Activated T-cell treated with anti-CD3 and anti-CD28 coated beads for 4 hours (primary cell): ENCODE results near the gene PGLYRP3.

Experiments used
- DNase-seq: peaks from one replicate; pipeline ENCODE4 v3.0.0-alpha.2; 2020

PGLYRP3 gene

DNA sequence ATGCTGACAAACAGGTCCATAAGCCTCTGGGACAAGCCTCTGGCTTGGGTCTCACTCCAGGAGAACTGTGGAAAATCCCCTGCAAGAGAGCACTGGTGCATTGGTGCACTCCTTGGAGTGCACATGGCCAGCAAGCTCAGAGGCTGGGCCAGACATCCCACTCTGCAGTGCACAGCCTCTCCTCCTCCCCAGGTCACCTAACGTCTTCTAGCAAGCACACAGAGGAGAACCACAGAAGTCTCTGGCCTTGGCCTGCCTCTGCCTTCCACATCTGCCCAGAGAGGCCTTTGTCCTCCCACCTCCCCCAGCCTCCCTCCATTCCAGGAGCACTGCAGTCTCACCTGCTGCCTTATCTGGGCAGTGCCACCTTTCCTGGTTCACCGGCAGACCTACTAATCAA, 4.2 kb downstream of the PGLYRP3 start:
- DNase-seq, result no peak

DNA sequence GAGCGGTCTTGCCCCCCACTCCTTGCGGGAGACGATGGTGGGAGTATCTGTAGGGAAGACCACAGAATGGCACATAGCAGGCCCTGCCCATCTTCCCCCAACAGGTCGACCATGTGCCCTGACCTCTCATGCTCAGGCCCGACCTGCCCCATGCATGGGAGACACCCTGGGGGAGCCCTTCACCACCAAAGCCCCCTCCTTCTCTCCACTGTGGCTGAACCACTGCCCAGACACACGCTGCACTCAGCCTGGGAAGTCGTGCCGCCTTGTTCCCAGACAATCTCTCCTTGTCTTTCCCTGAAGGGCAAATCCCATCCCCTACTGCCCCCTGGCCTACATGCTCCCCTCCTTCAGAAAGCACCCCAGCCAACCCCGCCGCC, 5.5 kb downstream of the PGLYRP3 start:
- DNase-seq, result no peak

DNA sequence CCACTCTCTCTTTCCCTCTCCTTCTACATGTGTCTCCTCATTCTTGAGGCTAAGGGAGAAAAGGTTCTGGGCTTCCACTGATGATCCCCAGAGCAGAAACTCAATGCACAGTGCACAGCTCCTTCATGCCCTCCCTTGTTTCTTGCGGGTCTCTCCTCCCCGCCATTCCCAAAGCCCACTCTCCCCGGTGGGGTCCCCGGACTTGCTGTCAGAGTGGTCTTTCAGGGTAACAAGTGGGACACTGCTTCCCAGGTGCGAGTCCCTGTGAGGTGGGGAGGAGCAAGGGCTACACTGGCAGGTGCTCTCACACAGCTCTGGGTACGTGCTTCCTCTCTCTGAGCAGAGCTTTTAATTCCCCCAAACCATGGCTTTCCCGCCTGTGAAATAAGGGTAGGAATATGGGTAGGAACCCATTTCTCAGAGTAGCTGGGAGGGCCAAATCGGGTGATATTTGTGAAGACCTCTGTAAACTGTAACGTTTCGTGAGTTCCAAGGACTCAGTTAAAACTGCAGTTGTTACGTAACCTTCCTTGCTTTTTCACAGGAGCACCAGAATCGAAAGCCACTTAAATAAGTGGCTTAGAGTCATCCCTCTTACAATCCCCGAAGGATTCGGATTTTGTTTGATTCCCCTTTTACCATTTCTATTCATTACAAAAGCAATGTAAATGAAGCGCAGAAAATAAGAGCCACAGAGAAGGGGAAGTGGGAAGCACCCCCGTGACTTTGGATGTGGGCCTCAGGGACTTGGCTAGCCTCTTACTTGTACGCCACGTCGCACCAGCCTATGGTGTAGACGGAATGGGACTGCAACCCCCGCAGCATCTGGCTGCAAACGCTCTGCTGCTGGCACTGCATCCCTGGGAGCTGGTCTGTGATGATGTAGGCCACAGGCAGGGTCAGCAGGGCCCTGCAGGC, 6.2 kb downstream of the PGLYRP3 start:
- no peak for DNase-seq

DNA sequence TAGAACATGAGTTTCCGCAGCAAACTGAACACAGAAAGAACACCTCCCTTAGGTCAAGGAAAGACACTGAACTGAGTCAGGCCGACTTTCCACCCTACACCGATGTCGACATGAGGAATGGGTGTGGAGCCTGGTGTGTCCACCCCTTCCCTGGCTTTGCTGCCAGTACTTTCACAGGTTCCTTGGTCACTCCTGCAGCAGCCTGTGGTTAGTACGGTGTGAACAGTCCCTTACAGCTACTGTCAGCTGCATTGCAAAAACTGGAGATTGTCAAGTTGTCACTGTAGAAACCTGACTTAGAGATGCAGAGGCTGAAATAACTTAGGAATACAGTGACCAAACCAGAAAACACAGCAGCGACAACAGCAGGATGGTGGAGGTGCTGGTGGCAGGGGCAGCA, 7.1 kb downstream of the PGLYRP3 start:
- DNase-seq, result no peak

DNA sequence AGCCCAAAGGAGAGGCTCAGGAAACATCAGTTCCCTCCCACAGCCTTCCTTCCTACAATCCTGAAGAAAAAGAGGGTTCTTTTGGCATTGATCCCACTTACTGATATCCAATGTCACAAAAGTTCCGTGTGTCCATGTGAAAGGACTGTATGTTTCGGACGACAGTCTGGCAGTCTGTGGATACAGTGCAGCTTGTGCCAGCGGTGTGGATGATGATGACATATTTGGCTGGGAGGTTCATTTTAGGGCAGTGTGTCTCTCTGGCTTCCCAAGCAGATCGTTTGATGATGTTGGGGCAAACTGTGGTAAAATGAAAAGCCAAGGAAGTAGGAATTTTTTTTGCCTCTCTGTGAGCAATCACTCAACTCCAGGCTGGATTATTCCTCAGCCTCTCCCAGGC, 10.4 kb downstream of the PGLYRP3 start:
- no peak for DNase-seq

DNA sequence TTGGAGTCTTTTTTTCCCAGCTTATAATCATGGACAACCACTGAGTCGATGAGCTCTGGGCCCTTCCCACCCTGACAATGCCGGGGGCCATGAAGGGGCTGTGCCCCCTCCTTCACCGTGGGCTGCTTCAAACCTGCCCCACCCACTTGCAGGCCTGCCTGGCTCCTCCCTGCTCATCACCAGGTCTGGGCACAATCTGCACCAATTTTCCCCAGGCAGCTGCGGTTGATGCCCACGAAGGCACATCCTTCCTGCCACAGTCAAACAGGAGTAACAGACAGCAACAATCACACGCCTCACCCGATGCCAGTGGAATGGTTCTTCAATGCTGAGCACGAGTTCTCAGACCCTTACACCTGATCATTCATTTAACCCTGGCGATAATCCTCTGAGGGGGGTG, 18.9 kb downstream of the PGLYRP3 start:
- DNase-seq, result no peak

DNA sequence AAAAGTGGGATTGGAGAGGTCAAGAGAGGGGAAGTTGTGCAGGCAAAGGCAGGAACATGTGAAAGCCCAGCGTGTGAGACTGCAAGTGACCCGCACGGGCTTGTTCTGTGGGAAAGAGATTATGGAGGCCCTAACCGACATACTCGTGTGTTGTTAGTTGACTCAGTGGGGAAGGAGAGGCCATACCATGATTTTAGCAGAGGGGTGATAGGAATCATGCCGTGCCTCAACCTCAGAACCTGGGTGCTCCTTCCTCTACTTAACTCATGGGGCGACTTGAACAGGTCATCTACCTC, 19.3 kb downstream of the PGLYRP3 start:
- no peak for DNase-seq

DNA sequence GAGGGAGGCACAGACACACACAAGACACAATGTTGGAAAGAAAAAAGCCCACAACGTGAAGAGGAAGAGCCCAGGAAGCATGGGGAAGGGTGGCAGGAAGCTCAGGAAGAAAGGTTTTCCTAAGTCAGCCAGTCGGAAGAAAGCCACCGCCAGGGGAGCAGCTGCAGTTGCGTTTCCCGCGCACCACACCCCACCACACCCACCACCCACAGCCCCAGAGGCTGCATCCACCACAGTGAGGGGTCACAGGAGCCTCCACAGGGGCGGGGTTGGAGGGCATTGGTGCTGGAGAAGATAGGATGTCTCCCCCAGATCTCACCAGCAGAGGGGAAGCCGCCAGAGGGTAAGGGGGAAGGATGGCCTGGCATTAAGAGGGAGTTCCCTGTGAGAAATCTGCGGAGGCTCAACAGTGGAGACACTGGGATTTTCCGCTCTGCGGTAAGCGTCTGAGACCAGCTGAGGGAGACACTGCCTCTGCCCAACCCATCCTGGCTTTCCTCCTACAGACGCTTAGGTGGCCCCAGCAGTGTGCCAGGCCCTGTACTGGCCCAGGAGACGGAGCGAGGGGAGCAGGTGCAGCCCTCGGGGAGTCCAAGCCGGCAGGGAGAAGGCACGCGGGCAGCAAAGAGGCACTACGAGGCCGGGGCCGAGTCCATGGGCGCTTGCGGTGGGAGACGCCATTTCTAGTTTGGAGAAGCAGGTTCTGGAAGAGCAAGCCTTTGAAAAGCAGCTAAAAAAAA, 19.8 kb downstream of the PGLYRP3 start:
- DNase-seq, result no peak

DNA sequence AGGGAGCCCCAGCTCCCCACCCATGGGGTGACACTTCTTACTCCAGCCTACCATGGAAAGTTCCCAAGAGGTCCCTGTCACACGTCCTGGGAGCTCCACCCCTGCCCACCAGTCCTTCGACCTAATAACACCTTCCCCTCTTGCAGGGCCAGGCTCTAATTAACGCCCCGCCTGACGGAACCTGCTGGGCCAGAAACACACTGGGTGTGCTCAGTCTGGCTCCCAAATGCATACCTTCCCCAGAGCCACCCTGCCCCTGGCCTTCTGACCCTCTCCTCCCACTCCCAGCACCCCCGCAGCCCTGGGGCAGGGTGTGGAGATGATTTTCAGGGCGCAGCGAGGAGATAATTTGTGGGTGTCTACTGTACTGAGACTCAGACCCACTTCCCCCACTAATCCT, 20.6 kb downstream of the PGLYRP3 start:
- no peak for DNase-seq

DNA sequence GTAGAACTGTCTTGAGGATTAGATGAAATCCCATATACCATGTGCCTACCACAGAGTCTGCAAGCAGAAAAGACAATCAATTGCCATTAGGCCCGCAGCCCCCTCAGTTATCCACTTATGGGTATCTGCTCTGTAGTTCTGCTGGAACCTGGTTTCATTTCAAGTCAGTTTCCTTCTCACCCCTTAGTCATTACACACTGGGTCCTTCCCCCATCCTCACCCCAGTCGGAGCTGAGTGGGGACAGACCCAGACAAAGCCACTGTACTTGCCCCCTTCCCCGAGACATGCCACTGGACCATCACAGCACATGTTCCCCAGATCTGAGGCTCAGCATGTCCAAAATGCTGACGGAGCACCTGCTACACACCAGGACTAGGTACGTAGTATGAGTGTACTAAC, 21.2 kb downstream of the PGLYRP3 start:
- no peak for DNase-seq

DNA sequence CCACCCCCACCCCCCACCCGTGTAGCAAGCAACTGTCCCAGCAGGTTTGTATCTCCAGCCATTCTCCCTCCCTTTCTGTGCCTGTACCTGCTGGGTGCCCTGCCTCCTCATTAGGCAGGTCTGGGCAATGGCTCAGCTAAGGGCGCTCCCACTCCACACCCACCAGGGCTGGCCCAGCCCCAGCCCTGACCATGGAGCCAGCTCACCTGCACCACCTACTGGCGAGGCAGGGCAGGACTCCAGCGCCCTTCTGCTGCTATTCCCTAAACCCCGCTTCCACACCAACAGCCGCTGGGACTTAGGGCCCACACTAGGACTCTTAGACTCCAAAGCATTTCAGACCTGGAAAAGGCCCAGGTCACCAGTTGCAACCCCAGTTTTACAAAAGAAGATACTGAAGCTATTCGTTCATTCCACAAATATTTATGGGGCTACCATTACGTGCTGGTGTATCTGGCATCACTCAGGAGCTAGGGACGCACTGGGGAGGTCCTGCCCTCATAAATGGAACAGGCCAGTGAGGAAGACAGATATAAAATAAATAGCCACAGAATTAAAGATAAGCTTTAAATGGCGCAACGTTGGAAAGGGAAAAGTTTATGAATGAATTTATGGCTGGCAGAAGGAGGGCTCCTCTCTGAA, 24.0 kb downstream of the PGLYRP3 start:
- DNase-seq, result no peak

DNA sequence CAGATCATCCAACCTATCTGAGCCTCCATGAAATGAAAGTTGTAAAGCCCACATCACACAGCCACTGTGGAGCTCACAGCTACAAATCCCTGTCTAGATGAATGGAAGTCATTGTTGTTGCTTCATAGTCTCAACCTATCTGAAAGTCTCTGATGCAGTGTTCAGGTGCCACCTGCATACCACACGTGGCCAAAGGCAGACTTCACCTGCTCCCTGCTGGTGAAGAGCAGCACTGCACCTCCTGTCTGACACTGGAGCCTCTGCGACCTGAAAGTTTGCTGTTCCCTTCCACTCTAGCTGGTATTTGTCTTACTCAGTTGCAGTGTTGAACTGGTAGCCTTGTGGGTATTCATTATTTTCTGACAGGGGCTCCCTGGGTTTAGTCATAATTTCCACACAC, 34.9 kb downstream of the PGLYRP3 start:
- DNase-seq, result peak; percentile 42

DNA sequence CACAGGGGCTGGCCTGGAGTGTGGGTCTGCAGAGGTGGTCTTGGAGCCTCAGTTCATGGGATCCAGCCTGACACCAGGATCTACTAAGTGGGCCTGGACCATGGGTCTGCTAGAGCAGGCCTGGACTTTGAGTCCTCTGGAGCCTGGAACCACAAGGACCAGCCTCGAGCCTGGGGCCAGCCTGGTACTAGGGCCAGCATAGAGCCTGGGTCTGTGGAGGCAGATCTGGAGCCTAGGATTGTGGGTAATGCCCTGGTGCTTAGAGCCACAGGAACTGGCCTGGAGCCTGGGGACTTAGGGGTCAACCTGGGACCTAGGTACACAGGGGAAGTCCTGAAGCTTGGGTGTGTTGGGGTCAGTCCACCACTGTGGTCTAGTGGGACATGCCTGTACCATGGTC, 40.6 kb downstream of the PGLYRP3 start:
- no peak for DNase-seq

DNA sequence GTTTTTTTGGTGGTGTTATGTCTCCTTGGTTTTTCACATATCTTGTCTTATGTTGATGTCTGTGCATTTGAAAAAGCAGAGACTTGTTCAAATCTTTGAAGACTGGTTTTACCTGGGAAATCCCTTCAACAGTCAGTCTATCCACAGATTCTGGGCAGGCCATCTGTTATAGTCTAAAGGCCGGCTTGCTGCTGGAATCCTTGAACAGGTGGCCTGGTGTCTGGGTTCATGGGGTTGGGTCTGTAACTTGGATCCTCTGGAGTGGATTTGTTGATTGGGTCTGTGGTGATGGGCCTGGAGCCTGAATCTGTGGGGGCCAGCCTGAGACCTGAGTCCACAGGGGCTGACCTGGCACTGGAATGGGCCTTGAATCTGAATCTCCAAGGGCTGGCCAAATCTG, 41.0 kb downstream of the PGLYRP3 start:
- DNase-seq, result no peak

DNA sequence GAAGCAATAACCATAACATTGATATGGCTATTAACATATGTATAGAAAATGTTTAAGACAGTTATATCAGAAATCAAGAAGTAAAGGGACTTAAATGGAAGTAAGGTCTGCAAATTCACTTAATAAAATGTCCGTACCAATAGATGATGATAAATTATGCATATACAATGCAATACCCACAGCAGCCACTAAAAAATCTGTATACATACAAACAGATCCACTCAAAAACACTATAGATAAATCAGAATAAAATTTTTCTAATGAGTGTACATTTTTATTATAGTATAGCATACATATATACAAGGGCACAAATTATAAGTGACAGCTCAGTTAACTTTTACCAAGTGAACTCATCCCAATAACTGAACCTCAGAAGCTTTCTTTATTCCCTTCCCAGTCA, 47.3 kb downstream of the PGLYRP3 start:
- no peak for DNase-seq

DNA sequence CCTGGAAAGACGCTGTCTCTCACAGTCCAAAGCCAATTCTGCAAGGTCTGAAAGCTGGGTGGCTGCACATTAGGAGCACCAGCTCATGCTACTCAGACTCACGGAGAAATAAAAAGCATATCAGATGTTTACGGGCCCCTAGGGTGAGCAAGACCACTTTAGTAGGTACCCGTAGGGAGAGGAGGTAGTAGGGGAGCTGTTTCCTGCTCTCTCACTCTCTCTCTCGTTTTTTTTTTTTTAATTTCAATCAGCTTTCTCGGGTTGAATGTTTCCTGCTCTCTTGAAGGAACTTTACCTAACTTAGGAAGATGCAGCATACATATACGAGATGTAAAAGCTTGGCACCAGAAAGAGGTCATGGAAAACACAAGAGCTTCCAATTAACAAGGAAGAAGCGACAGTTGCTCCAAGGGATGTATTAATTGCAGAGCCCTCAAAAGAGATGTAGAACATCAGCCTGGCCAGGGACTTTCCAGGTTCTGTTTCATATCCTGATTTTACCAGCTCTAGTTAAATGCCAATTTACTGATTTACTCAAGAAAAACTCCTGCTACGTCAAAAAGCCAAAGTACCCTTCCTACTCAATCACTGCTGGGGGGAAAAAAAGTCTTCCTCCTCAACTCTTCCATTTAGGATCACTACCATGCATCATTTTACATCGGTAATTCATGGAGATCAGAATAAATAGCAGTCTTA, 50.1 kb downstream of the PGLYRP3 start:
- no peak for DNase-seq

DNA sequence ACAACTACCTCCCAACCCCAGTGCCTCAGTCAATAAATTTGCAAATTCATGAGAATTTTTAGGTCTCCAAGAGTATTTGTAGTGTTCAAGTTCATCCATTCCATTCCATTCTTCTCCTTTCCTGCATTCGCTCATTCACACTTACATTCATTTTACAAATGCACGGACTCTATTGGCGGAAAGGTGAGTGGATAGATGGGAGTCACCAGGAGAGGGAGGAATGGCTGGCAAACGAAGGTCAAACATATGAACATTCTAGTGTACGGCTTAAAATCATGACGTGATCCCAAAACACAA, 50.7 kb downstream of the PGLYRP3 start:
- no peak for DNase-seq

DNA sequence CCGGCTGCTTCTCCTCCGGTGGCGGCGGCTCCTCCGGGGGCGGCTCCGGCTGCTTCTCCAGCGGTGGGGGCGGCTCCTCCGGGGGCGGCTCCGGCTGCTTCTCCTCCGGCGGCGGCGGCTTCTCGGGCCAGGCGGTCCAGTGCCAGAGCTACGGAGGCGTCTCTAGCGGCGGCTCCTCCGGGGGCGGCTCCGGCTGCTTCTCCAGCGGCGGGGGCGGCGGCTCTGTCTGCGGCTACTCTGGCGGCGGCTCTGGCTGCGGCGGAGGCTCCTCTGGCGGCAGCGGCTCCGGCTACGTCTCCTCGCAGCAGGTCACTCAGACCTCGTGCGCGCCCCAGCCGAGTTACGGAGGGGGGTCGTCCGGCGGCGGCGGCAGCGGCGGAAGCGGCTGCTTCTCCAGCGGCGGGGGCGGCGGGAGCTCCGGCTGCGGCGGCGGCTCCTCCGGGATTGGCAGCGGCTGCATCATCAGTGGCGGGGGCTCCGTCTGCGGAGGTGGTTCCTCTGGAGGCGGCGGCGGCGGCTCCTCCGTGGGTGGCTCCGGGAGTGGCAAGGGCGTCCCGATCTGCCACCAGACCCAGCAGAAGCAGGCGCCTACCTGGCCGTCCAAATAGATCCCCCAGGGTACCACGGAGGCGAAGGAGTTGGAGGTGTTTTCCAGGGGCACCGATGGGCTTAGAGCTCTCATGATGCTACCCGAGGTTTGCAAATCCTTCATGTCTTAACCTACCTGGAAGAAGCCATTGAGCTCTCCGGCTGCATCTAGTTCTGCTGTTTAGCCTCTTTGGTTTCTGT, 51.3 kb downstream of the PGLYRP3 start:
- peak; percentile 13 for DNase-seq

DNA sequence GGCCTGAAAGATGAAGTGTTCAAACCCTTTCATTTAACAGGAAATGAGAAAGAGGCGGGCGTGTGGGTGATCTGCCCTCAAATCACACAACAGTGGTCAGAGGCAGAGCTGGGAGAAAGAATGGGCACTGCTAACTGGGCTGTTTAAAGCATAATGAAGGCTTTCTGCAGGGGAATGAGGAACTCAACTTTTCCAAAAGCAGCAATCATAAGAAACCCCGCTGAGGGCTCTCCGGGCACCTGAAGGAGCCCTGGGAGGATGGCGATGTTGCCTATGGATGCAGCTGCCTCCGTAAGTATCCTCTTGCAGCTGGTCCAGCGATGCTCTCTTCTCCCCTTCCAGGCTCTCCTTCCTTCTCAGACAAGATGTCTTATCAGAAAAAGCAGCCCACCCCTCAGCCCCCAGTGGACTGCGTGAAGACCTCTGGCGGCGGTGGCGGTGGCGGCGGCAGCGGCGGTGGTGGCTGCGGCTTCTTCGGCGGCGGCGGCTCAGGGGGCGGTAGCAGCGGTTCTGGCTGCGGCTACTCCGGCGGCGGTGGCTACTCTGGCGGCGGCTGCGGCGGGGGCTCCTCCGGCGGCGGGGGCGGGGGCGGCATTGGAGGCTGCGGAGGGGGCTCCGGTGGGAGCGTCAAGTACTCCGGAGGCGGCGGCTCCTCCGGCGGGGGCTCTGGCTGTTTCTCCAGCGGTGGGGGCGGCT, 52.0 kb downstream of the PGLYRP3 start:
- no peak for DNase-seq

DNA sequence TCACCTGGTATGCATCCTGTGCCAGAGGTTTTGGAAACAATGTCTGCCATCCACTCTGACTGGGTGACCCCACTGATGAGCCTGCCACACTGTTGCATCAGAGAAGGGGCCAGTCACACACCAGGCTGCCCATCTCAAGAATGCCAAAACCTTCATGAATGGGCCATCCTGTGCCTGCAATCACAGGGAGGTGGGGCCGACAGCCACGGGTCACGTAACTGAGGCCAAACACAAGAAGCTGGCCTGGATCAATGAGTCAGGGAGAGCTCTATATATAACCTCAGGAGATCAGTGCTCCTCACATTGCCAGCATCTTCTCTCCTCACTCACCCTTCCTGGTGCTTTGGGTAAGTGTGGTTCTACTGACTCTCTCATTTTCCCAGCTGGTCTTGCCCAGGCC, 53.4 kb downstream of the PGLYRP3 start, which contains the start of gene LORICRIN:
Gene LORICRIN, plus strand, starts transcription at position 301 of the 400 bp plus-strand sequence. CDS start 1,263 bp downstream, outside the sequence.
- DNase-seq, result no peak

DNA sequence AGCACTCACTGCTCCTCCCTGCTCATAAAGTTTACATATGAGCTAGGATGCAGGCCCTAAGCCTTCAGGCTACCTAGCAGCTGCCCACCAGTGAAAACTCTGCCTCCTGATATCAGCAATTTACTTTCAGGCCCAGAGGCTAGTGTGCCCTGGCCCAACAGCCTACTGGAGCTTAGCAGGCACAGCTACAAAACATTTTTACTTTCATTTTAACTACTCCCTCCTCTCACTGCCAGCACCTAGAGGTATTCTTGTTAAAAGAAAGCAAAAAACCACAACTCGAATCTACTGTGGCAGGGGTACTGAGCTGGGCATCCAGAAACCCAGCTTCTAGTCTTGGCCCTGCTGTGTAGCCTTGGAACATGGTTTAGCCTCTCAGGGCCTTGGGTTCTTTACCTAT, 59.1 kb downstream of the PGLYRP3 start:
- DNase-seq, result no peak

DNA sequence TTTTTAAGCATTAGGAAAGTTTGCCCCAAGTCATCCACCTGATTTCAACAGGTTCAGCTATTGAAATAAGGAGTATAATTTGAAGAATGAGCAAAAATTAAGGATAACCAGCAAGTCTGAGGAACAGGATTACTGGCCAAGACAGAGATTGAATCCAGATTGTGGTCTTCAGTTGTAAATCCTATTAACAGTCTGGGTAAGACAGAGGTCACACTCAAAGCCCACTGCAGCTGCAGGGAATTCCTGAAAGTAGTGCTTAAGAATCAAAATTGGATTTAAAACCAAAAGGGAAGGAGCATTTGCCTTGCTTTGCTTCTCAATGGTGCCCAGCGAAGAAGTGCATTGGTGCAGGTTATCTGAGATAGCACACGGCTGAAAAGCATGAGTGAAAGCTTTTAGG, 59.7 kb downstream of the PGLYRP3 start:
- DNase-seq, result no peak
